GM12878 (cell line): ENCODE measurements around the gene IER5L. TPM values are rescaled to one million over a fixed set of nuclear protein-coding genes. Genes with fewer than 3 reads are reported as not detected.
A peak's percentile ranks its signal among the peaks of the same experiment; 100 is the strongest.

Experiments used
- ATAC-seq: fragments of 200-7000 bp; cut with Tn5 transposase; 3 replicates; pipeline ENCODE4 v1.9.1; 2020; ENCODE audit warnings: mild to moderate bottlenecking, moderate library complexity
- BruUV-seq: library from RNA; stranded (reverse); fragments of 400-500 nt; replicated peaks from 2 replicates; lab custom pipeline; 2021; lab: Mats Ljungman, UMichigan
- CTCF ChIA-PET: fragments of 300-600 bp; sonication (Branson Sonifier 250); formaldehyde crosslinking; extraction: SDS; loops from one replicate; lab custom pipeline; 2021; ENCODE audit warnings: inconsistent platforms; lab: Yijun Ruan, JAX
- POLR2A ChIA-PET: fragments of 350-600 bp; formaldehyde crosslinking; extraction: SDS; loops from one replicate; lab custom pipeline; 2021; ENCODE audit warnings: inconsistent platforms; lab: Charles Lee
- RAD21 ChIA-PET: fragments of 300-600 bp; sonication (Branson Sonifier 250); formaldehyde crosslinking; loops from one replicate; lab custom pipeline; 2023; ENCODE audit warnings: antibody characterized with exemption; ENCODE audit not compliant: unreplicated experiment; lab: Charles Lee
- SMC1A ChIA-PET: fragments of 300-600 bp; sonication (Branson Sonifier 250); formaldehyde crosslinking; loops from one replicate; lab custom pipeline; 2023; ENCODE audit not compliant: unreplicated experiment, uncharacterized antibody; lab: Charles Lee
- DNase-seq: peaks from one replicate; pipeline ENCODE4 v3.0.0-alpha.2; 2011; ENCODE audit warnings: low read depth, low spot score
- FAIRE-seq: peaks from 3 replicates; lab custom pipeline; 2011; peaks lifted over from hg19 to GRCh38; lab: Jason Lieb, UNC
- H2AFZ ChIP-seq: 2 replicates; pipeline ENCODE4 v1.6.0; 2011; ENCODE audit warnings: low read depth, low read length, control low read depth; ENCODE audit not compliant: control insufficient read depth
- H3K27ac ChIP-seq: 2 replicates; pipeline ENCODE4 v1.5.1; 2011; ENCODE audit warnings: control low read depth; ENCODE audit not compliant: control insufficient read depth, insufficient read depth
- H3K27me3 ChIP-seq, 2 experiments: replicated peaks in 1 of 2; 2 replicates each; pipeline versions ENCODE4 v1.6.0 to v1.6.1; 2011; ENCODE audit warnings: low read length in 1 of 2; ENCODE audit not compliant: control insufficient read depth in 2 of 2, insufficient read depth in 2 of 2
- H3K36me3 ChIP-seq, 2 experiments: 2 replicates each; pipeline ENCODE4 v1.5.1; 2011; ENCODE audit warnings: low read length in 1 of 2; ENCODE audit not compliant: control insufficient read depth in 2 of 2, insufficient read depth in 2 of 2
- H3K4me1 ChIP-seq: 2 replicates; pipeline ENCODE4 v1.6.1; 2011; ENCODE audit warnings: mild to moderate bottlenecking, low read length, moderate library complexity, mixed read lengths; ENCODE audit not compliant: control insufficient read depth, insufficient read depth
- H3K4me2 ChIP-seq: 2 replicates; pipeline ENCODE4 v1.6.0; 2011; ENCODE audit warnings: control low read depth; ENCODE audit not compliant: control insufficient read depth, insufficient read depth
- H3K4me3 ChIP-seq: fragments of 200-600 bp; sonication (generic); 2 replicates; pipeline ENCODE4 v1.5.1; 2016
- H3K79me2 ChIP-seq: 2 replicates; pipeline ENCODE4 v1.6.0; 2011; ENCODE audit warnings: low read length; ENCODE audit not compliant: control insufficient read depth, insufficient read depth
- H3K9ac ChIP-seq: 2 replicates; pipeline ENCODE4 v1.8.0; 2011; ENCODE audit warnings: low read length, control low read depth, mixed read lengths; ENCODE audit not compliant: control insufficient read depth, insufficient read depth
- H3K9me3 ChIP-seq: replicated peaks from 3 replicates; pipeline ENCODE4 v1.5.1; 2011; ENCODE audit warnings: mild to moderate bottlenecking, low read length; ENCODE audit not compliant: control insufficient read depth, insufficient read depth
- H4K20me1 ChIP-seq: 2 replicates; pipeline ENCODE4 v1.6.0; 2011; ENCODE audit not compliant: control insufficient read depth, insufficient read depth
- CHD1 ChIP-seq: IDR thresholded peaks from 2 replicates; pipeline ENCODE4 v1.6.1; 2012; ENCODE audit warnings: low read depth, low read length, improper control_type of control experiment
- EZH2 ChIP-seq: IDR thresholded peaks from 2 replicates; pipeline ENCODE4 v1.6.1; 2012; ENCODE audit warnings: low read depth, mild to moderate bottlenecking, control low read depth, inconsistent platforms, low read length, borderline replicate concordance; ENCODE audit not compliant: control insufficient read depth
- MTA3 ChIP-seq: IDR thresholded peaks from 2 replicates; pipeline ENCODE4 v1.6.1; 2012; ENCODE audit warnings: low read length, inconsistent platforms, borderline replicate concordance
- MXI1 ChIP-seq: fragments of 150-350 bp; IDR thresholded peaks from 2 replicates; pipeline ENCODE4 v1.6.1; 2011; ENCODE audit warnings: low read depth, mild to moderate bottlenecking, inconsistent platforms, low read length, improper control_type of control experiment
- RELA ChIP-seq: fragments of 450-650 bp; IDR thresholded peaks from 2 replicates; pipeline ENCODE4 v1.8.0; 2014; ENCODE audit warnings: borderline replicate concordance; ENCODE audit not compliant: partially characterized antibody
- SP1 ChIP-seq: IDR thresholded peaks from one replicate; pipeline ENCODE4 v1.6.1; 2011; ENCODE audit warnings: low read depth, low read length
- SREBF1 ChIP-seq: IDR thresholded peaks from 2 replicates; pipeline ENCODE4 v1.6.1; 2012; ENCODE audit warnings: mild to moderate bottlenecking, low read length
- TBL1XR1 ChIP-seq: IDR thresholded peaks from 2 replicates; pipeline ENCODE4 v1.6.1; 2012; ENCODE audit warnings: low read depth, low read length, improper control_type of control experiment
- WGBS: methylation state at CpG from one replicate; pipeline ENCODE4 v1.1.6; 2016; ENCODE audit warnings: low lambda C conversion rate; ENCODE audit not compliant: insufficient replicate concordance, insufficient coverage; ENCODE audit errors: missing lambda C conversion rate; 5-methylcytosine and 5-hydroxymethylcytosine counted together
- in situ Hi-C: fragments of 300-500 bp; cut with MboI; formaldehyde crosslinking; loops from 9 replicates; pipeline ENCODE4 v1.14.3; 2018; ENCODE audit warnings: mixed read lengths
- intact Hi-C: fragments of 100-400 bp; cut with micrococcal nuclease; formaldehyde crosslinking; loops from one replicate; pipeline ENCODE4 v1.14.2; 2022; ENCODE audit not compliant: unreplicated experiment
- polyA plus RNA-seq, 11 experiments: library from polyadenylated mRNA; depleted of rRNA in 4 of 11; unstranded in 6 of 11; stranded (reverse) in 5 of 11; fragments of >200 nt; fragmentation: Nextera tagmentation in 4 of 11; fragmentation: Illumina TruSeq in 1 of 11; extraction: Ambion mirVana in 4 of 11; extraction: Trizol in 1 of 11; gene quantifications; 1 replicate in 1 of 11; 2 replicates in 10 of 11; pipeline versions ENCODE4 v1.2.1 to v1.2.3, GENCODE V29; 2011 to 2016; ENCODE audit warnings: inconsistent platforms in 2 of 11, missing spikeins in 2 of 11, low read depth in 1 of 11
- total RNA-seq, 4 experiments: library from RNA; depleted of rRNA in 3 of 4; stranded (reverse); fragments of >200 nt in 3 of 4; fragmentation: Illumina TruSeq in 1 of 4; extraction: Trizol in 1 of 4; gene quantifications; 2 replicates each; pipeline versions ENCODE4 v1.2.1 to v1.2.3, GENCODE V29; 2013 to 2021
- TF ChIP-seq, protein P1 (sequence below): fragments of 450-650 bp; conservative IDR thresholded peaks from 2 replicates; pipeline ENCODE4 v1.6.1; 2017; ENCODE audit warnings: mild to moderate bottlenecking, moderate library complexity
- TF ChIP-seq, protein P2 (sequence below): IDR thresholded peaks from 2 replicates; pipeline ENCODE4 v1.6.1; 2011; ENCODE audit warnings: low read depth, mild to moderate bottlenecking, low read length, moderate library complexity, borderline replicate concordance; ENCODE audit errors: extremely low read depth
- TF ChIP-seq, protein P3 (sequence below): fragments of 450-650 bp; IDR thresholded peaks from 2 replicates; pipeline ENCODE4 v1.6.1; 2016; ENCODE audit warnings: mild to moderate bottlenecking, moderate library complexity, borderline replicate concordance
- TF ChIP-seq, protein P4 (sequence below), 3 experiments: IDR thresholded peaks in 2 of 3; conservative IDR thresholded peaks in 1 of 3; 2 replicates each; pipeline ENCODE4 v1.5.1; 2011; ENCODE audit warnings: low read depth in 3 of 3, low read length in 3 of 3, mild to moderate bottlenecking in 3 of 3, control low read depth in 2 of 3, moderate library complexity in 2 of 3, inconsistent platforms in 1 of 3, mixed read lengths in 1 of 3; ENCODE audit not compliant: control insufficient read depth in 2 of 3, insufficient read depth in 1 of 3; ENCODE audit errors: extremely low read depth in 1 of 3

Gene IER5L
- total and polyA plus RNA-seq, 10 of the 15 experiments (the other 5 are each of a cell fraction or from before 2014, with no cell fraction given) = 0.04 to 1.4 (median 0.17) TPM

- peak overlapping the region; percentile 62 for H2AFZ ChIP-seq
- in situ Hi-C loops = no loop called here
- ChIA-PET CTCF (interaction anchor here (0.5 to 13.1 kb wide), 13 partner anchors 27 to 660 kb away, joined by 3 to 273 read pairs (median 12); partner anchors contain the start of gene NTMT1), POLR2A (interaction anchor here (0.5 to 3.0 kb wide), 3 partner anchors 36 to 863 kb away, joined by 3 to 10 read pairs (median 3); no protein-coding TSS in a partner anchor), RAD21 (interaction anchor here (0.9 to 10.4 kb wide), 9 partner anchors 27 to 449 kb away, joined by 3 to 197 read pairs (median 14); partner anchors contain the start of gene NTMT1), SMC1A (interaction anchor here (0.8 to 9.1 kb wide), 5 partner anchors 27 to 449 kb away, joined by 3 to 116 read pairs (median 4); partner anchors contain the start of gene NTMT1)
- peaks cover 21% of the 10 kb centered on the region for H3K4me1 ChIP-seq
- H3K27ac ChIP-seq = no peak overlapping the region
- ATAC-seq = peak; percentile 26
- peak; percentile 49 for DNase-seq
- no peaks in the 10 kb centered on the region for H3K79me2 ChIP-seq
- WGBS = under 1% methylated on average over 46 of the region's 47 CpGs
- no peaks in the 10 kb centered on the region for H3K9me3 ChIP-seq
- no peaks in the 10 kb centered on the region for H3K36me3 ChIP-seq
- FAIRE-seq = peak; percentile 73
- intact Hi-C loops = loop anchor here (2.0 to 10.0 kb wide), 4 partner anchors 35 to 439 kb away; no protein-coding TSS in a partner anchor
- 0 out of 2 replicates have a peak overlapping the region, but pooled peaks have one; percentile 35 for H3K9ac ChIP-seq
- H3K4me3 ChIP-seq = peak overlapping the region; percentile 81
- H4K20me1 ChIP-seq = no peaks in the 10 kb centered on the region
- peak overlapping the region; percentile 98 for H3K4me2 ChIP-seq
- H3K27me3 ChIP-seq = peaks cover 2 to 3% of the 10 kb centered on the region in 2 experiments; a peak in 2 of 4 replicates
- BruUV-seq = TSS peak; percentile 73
- TF ChIP-seq, protein P1, sequence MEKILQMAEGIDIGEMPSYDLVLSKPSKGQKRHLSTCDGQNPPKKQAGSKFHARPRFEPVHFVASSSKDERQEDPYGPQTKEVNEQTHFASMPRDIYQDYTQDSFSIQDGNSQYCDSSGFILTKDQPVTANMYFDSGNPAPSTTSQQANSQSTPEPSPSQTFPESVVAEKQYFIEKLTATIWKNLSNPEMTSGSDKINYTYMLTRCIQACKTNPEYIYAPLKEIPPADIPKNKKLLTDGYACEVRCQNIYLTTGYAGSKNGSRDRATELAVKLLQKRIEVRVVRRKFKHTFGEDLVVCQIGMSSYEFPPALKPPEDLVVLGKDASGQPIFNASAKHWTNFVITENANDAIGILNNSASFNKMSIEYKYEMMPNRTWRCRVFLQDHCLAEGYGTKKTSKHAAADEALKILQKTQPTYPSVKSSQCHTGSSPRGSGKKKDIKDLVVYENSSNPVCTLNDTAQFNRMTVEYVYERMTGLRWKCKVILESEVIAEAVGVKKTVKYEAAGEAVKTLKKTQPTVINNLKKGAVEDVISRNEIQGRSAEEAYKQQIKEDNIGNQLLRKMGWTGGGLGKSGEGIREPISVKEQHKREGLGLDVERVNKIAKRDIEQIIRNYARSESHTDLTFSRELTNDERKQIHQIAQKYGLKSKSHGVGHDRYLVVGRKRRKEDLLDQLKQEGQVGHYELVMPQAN = no peak
- TF ChIP-seq TBL1XR1 (no peak), MXI1 (no peak), EZH2 (no peak), MTA3 (no peak), SP1 (no peak), CHD1 (no peak), SREBF1 (0 out of 2 replicates have a peak, but pooled peaks have one; percentile 13), RELA (no peak)
- TF ChIP-seq, protein P2, sequence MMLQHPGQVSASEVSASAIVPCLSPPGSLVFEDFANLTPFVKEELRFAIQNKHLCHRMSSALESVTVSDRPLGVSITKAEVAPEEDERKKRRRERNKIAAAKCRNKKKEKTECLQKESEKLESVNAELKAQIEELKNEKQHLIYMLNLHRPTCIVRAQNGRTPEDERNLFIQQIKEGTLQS = no peak
- TF ChIP-seq, protein P3, sequence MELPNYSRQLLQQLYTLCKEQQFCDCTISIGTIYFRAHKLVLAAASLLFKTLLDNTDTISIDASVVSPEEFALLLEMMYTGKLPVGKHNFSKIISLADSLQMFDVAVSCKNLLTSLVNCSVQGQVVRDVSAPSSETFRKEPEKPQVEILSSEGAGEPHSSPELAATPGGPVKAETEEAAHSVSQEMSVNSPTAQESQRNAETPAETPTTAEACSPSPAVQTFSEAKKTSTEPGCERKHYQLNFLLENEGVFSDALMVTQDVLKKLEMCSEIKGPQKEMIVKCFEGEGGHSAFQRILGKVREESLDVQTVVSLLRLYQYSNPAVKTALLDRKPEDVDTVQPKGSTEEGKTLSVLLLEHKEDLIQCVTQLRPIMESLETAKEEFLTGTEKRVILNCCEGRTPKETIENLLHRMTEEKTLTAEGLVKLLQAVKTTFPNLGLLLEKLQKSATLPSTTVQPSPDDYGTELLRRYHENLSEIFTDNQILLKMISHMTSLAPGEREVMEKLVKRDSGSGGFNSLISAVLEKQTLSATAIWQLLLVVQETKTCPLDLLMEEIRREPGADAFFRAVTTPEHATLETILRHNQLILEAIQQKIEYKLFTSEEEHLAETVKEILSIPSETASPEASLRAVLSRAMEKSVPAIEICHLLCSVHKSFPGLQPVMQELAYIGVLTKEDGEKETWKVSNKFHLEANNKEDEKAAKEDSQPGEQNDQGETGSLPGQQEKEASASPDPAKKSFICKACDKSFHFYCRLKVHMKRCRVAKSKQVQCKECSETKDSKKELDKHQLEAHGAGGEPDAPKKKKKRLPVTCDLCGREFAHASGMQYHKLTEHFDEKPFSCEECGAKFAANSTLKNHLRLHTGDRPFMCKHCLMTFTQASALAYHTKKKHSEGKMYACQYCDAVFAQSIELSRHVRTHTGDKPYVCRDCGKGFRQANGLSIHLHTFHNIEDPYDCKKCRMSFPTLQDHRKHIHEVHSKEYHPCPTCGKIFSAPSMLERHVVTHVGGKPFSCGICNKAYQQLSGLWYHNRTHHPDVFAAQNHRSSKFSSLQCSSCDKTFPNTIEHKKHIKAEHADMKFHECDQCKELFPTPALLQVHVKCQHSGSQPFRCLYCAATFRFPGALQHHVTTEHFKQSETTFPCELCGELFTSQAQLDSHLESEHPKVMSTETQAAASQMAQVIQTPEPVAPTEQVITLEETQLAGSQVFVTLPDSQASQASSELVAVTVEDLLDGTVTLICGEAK = peak; percentile 45; the same call in 1 of the 2 replicates
- TF ChIP-seq, protein P4, sequence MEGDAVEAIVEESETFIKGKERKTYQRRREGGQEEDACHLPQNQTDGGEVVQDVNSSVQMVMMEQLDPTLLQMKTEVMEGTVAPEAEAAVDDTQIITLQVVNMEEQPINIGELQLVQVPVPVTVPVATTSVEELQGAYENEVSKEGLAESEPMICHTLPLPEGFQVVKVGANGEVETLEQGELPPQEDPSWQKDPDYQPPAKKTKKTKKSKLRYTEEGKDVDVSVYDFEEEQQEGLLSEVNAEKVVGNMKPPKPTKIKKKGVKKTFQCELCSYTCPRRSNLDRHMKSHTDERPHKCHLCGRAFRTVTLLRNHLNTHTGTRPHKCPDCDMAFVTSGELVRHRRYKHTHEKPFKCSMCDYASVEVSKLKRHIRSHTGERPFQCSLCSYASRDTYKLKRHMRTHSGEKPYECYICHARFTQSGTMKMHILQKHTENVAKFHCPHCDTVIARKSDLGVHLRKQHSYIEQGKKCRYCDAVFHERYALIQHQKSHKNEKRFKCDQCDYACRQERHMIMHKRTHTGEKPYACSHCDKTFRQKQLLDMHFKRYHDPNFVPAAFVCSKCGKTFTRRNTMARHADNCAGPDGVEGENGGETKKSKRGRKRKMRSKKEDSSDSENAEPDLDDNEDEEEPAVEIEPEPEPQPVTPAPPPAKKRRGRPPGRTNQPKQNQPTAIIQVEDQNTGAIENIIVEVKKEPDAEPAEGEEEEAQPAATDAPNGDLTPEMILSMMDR (IDR thresholded peaks at IDR 0.05 in 2 of 3, conservative IDR thresholded peaks at IDR 0.05 in 1 of 3; ENCODE audit: control insufficient read depth in 2 of 3, extremely low read depth in 1 of 3, insufficient read depth in 1 of 3, low read depth in 3 of 3, low read length in 3 of 3) = no peak
Observed at GRCh38 chr9:129175825-129176633, 2.0 kb downstream of the IER5L start.
